ENCODE results near the gene MRGPRE.

The MRGPRE gene

DNA sequence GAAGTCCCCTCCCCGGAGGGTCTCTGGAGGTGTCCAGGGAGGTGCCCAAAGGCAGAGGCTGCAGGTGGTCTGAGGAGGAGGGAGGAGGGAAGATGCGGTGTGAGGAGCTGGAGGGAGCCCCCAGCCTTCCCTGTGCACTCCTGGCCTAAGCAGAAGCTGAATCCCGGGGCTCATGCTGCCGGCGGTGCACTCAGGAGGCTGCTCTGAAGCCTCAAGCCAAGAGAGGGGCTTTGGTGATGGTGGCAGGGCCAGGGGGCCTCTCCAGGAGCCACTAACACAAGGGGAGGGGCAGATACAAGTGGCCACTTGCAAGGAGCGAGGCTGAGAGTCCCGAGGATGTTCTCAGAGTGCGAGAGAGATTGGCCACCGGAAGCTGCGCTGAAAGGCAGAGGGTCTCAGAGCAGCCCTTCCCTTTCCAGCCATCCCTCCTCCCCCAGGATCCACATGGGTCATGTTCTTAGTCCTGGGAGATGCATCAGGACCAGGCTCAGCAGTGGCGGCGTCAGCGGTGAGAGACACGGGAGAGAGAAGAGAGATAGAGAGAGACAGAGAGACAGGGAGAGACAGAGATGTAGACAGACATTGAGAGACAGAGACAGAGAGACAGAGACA lies 12.8 kb downstream of the MRGPRE start:
- Histone ChIP-seq H3K4me3 (IDR thresholded peaks at IDR 0.05; ENCODE audit: insufficient read depth, low read depth, low read length) (no peak overlapping the region), H3K27me3 (ENCODE audit: insufficient read depth, low read depth) (peaks cover 72% of the 10 kb centered on the region), H3K79me2 (ENCODE audit: insufficient read depth, low read depth) (no peaks in the 10 kb centered on the region), H3K4me1 (ENCODE audit: low read depth, poor library complexity, severe bottlenecking) (no peaks in the 10 kb centered on the region), H3K9ac (no peak overlapping the region), H2AFZ (ENCODE audit: low read depth) (no peak overlapping the region), H3K27ac (no peak overlapping the region), H4K20me1 (ENCODE audit: insufficient read depth) (no peaks in the 10 kb centered on the region), H3K4me2 (no peak overlapping the region), H3K36me3 (ENCODE audit: insufficient read depth) (no peaks in the 10 kb centered on the region)
- TF ChIP-seq, protein P1, sequence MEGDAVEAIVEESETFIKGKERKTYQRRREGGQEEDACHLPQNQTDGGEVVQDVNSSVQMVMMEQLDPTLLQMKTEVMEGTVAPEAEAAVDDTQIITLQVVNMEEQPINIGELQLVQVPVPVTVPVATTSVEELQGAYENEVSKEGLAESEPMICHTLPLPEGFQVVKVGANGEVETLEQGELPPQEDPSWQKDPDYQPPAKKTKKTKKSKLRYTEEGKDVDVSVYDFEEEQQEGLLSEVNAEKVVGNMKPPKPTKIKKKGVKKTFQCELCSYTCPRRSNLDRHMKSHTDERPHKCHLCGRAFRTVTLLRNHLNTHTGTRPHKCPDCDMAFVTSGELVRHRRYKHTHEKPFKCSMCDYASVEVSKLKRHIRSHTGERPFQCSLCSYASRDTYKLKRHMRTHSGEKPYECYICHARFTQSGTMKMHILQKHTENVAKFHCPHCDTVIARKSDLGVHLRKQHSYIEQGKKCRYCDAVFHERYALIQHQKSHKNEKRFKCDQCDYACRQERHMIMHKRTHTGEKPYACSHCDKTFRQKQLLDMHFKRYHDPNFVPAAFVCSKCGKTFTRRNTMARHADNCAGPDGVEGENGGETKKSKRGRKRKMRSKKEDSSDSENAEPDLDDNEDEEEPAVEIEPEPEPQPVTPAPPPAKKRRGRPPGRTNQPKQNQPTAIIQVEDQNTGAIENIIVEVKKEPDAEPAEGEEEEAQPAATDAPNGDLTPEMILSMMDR (conservative IDR thresholded peaks at IDR 0.05; ENCODE audit: low read depth, low read length) = no peak

DNA sequence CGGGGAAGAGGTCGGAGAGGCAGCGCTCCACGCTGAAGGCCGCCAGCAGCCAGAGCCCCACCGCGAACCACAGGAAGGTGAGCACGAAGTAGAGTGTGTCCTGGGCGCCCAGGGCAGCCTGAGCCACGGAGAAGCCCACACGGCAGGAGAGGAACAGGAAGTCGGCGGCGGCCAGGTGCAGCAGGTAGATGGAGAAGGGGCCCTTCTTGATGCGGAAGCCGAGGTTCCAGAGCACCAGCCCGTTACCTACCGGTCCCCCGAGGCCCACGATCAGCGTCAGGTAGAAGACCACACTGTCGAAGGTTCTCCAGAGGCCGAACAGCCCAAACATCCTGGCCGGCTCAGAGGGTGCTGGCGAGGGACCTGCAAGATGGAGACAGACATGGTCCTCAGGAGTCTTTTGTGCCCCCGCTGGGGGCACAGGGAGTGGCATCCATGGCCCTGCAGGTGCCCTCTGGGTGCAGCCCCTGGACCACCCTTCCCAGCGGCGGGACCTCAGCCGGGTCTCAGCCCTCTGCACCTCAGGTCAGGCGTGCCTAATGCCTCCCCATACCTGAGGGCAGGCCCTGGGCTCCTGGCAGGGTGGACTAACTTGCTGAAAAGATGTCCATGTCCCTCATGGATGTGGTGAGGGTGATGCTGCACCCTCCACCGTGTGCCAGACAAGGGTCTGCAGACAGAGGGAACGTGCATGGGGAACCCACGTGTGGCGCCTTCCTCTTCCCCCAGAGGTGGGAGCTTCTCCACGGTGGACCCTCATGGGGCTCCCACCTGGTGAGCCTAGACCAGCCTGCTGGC lies 13.5 kb downstream of the MRGPRE start, which contains the start of gene MRGPRG:
Gene MRGPRG (minus strand): TSS at position 331 of the 798 bp plus-strand sequence. CDS start 0 bp downstream, at position 331.
- Histone ChIP-seq H3K79me2 (ENCODE audit: insufficient read depth, low read depth) (no peaks in the 10 kb centered on the region), H3K36me3 (ENCODE audit: insufficient read depth) (no peaks in the 10 kb centered on the region), H3K9ac (no peak within 1 kb of the TSS), H3K27me3 (ENCODE audit: insufficient read depth, low read depth) (peaks cover 72% of the 10 kb centered on the region), H3K4me2 (no peak within 1 kb of the TSS), H3K4me1 (ENCODE audit: low read depth, poor library complexity, severe bottlenecking) (no peaks in the 10 kb centered on the region), H3K27ac (no peak within 1 kb of the TSS), H4K20me1 (ENCODE audit: insufficient read depth) (no peaks in the 10 kb centered on the region), H3K4me3 (IDR thresholded peaks at IDR 0.05; ENCODE audit: insufficient read depth, low read depth, low read length) (no peak within 1 kb of the TSS), H2AFZ (ENCODE audit: low read depth) (no peak within 1 kb of the TSS)
- TF ChIP-seq, protein P1 (conservative IDR thresholded peaks at IDR 0.05; ENCODE audit: low read depth, low read length) = no peak

DNA sequence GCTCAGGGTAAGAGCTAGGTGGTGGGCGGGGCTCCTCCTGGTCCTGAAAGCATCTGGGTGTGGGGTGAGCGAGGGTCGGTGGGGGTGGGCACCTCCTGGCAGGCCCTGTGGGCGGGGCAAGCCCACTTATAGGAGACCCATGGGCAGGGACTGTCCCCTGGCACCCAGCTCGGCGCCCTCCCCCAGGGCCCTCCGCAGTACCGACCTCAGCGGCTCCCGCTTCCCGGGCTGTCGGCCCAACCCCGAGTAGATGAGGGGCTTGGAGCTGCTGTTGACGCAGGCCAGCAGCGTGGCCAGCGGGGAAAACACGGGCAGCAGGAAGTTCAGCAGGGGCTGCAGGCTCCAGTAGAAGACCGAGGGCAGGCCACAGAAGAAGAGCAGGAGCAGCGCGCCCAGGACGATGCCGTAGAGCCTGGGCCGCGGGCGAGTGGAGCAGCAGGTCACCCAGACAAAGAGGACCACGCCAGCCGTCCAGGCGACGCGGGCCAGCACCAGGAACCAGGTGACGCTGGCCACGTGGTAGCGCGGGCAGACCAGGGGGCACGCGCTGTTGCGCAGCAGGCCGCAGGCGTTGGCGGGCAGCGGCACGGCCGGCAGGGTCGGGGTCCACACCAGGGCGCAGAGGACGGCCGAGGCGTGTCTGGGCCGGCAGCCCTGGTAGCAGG lies 14.3 kb downstream of the MRGPRE start:
- Histone ChIP-seq H3K27me3 (ENCODE audit: insufficient read depth, low read depth) (peaks cover 68% of the 10 kb centered on the region), H3K4me2 (no peak overlapping the region), H3K4me1 (ENCODE audit: low read depth, poor library complexity, severe bottlenecking) (no peaks in the 10 kb centered on the region), H3K36me3 (ENCODE audit: insufficient read depth) (no peaks in the 10 kb centered on the region), H4K20me1 (ENCODE audit: insufficient read depth) (no peaks in the 10 kb centered on the region), H3K9ac (no peak overlapping the region), H2AFZ (ENCODE audit: low read depth) (no peak overlapping the region), H3K27ac (no peak overlapping the region), H3K4me3 (IDR thresholded peaks at IDR 0.05; ENCODE audit: insufficient read depth, low read depth, low read length) (no peak overlapping the region), H3K79me2 (ENCODE audit: insufficient read depth, low read depth) (no peaks in the 10 kb centered on the region)
- TF ChIP-seq, protein P1 (conservative IDR thresholded peaks at IDR 0.05; ENCODE audit: low read depth, low read length) = no peak

DNA sequence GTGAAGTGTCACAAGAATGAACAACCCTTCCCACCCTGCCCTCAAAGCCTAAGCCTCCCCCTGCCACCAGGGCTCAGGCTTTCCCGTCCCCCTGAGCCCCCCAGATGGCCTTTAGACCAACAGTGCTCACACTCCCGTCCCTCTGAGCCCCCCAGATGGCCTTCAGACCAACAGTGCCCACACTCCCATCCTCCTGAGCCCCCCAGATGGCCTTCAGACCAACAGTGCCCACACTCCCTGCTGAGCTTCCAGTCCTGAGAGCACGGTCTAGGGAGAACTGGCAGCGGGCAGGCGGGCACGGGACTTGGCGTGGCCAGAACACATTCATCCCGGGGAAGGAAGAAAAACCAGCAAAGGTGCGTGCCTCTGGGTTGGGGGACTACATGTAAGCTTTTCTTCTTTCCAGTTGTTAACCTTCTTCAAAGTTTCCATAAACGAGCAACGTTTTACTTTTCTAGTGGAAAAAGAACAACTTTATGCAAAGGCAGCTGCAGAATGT lies 16.1 kb downstream of the MRGPRE start:
- Histone ChIP-seq H4K20me1 (ENCODE audit: insufficient read depth) (no peaks in the 10 kb centered on the region), H3K4me2 (no peak overlapping the region), H3K27ac (no peak overlapping the region), H3K9ac (no peak overlapping the region), H3K36me3 (ENCODE audit: insufficient read depth) (no peaks in the 10 kb centered on the region), H3K4me3 (IDR thresholded peaks at IDR 0.05; ENCODE audit: insufficient read depth, low read depth, low read length) (no peak overlapping the region), H3K4me1 (ENCODE audit: low read depth, poor library complexity, severe bottlenecking) (no peaks in the 10 kb centered on the region), H3K27me3 (ENCODE audit: insufficient read depth, low read depth) (peaks cover 54% of the 10 kb centered on the region), H2AFZ (ENCODE audit: low read depth) (no peak overlapping the region), H3K79me2 (ENCODE audit: insufficient read depth, low read depth) (no peaks in the 10 kb centered on the region)
- TF ChIP-seq, protein P1 (conservative IDR thresholded peaks at IDR 0.05; ENCODE audit: low read depth, low read length) = no peak

All from KMS-11 (cell line).